HEK293 (cell line): ENCODE results near the gene MBNL2.

Experiments
- CTCF ChIA-PET: fragments of 350-600 bp; formaldehyde crosslinking; extraction: SDS; loops from one replicate; lab custom pipeline; 2021; ENCODE audit warnings: antibody characterized with exemption; lab: Yijun Ruan, JAX
- POLR2A ChIA-PET: fragments of 300-600 bp; formaldehyde crosslinking; extraction: SDS; loops from one replicate; lab custom pipeline; 2020; ENCODE audit warnings: antibody characterized with exemption, inconsistent platforms; lab: Yijun Ruan, JAX
- H3K27ac ChIP-seq: fragments of 200-500 bp; sonication (Bioruptor generic); 2 replicates; pipeline ENCODE4 v1.5.1; 2014; ENCODE audit warnings: low read depth, low read length, control low read depth, inconsistent platforms; ENCODE audit errors: extremely low read depth
- H3K36me3 ChIP-seq, 2 experiments: fragments of 200-500 bp in 1 of 2; sonication (Bioruptor generic) in 1 of 2; 1 replicate in 1 of 2; 2 replicates in 1 of 2; pipeline ENCODE4 v1.5.1; 2014 to 2017; ENCODE audit warnings: inconsistent platforms in 2 of 2, low read length in 2 of 2; ENCODE audit not compliant: control insufficient read depth in 2 of 2, insufficient read depth in 1 of 2
- H3K4me1 ChIP-seq: fragments of 200-500 bp; sonication (Bioruptor generic); 2 replicates; pipeline ENCODE4 v1.5.1; 2014; ENCODE audit warnings: mild to moderate bottlenecking, low read length, inconsistent platforms; ENCODE audit not compliant: control insufficient read depth, insufficient read depth
- H3K4me3 ChIP-seq: 2 replicates; pipeline ENCODE4 v1.5.1; 2011; ENCODE audit warnings: low read depth, mild to moderate bottlenecking, control low read depth, low read length, moderate library complexity
- H3K9me3 ChIP-seq: fragments of 200-500 bp; sonication (Bioruptor generic); 2 replicates; pipeline ENCODE4 v1.5.1; 2014; ENCODE audit warnings: low read depth, low read length, inconsistent platforms; ENCODE audit not compliant: control insufficient read depth, insufficient read depth
- OVOL3 ChIP-seq: fragments of 450-650 bp; formaldehyde crosslinking; IDR thresholded peaks from 2 replicates; pipeline ENCODE4 v1.5.1; 2016; ENCODE audit warnings: missing biosample characterization, missing genetic modification characterization
- SCRT1 ChIP-seq: fragments of 450-650 bp; formaldehyde crosslinking; IDR thresholded peaks from 2 replicates; pipeline ENCODE4 v1.5.1; 2016; ENCODE audit warnings: missing biosample characterization, missing genetic modification characterization, borderline replicate concordance
- SCRT2 ChIP-seq: fragments of 450-650 bp; formaldehyde crosslinking; IDR thresholded peaks from 2 replicates; pipeline ENCODE4 v1.5.1; 2016; ENCODE audit warnings: missing biosample characterization, missing genetic modification characterization
- SP2 ChIP-seq: fragments of 450-650 bp; formaldehyde crosslinking; IDR thresholded peaks from 2 replicates; pipeline ENCODE4 v1.5.1; 2016; ENCODE audit warnings: missing biosample characterization, missing genetic modification characterization
- ZBTB11 ChIP-seq: fragments of 450-650 bp; formaldehyde crosslinking; conservative IDR thresholded peaks from 2 replicates; pipeline ENCODE4 v1.5.1; 2016; ENCODE audit warnings: low read depth, missing biosample characterization, missing genetic modification characterization
- ZBTB21 ChIP-seq: fragments of 450-650 bp; formaldehyde crosslinking; IDR thresholded peaks from 2 replicates; pipeline ENCODE4 v1.5.1; 2017; ENCODE audit warnings: missing biosample characterization, missing genetic modification characterization
- ZFP3 ChIP-seq: fragments of 450-650 bp; formaldehyde crosslinking; IDR thresholded peaks from 2 replicates; pipeline ENCODE4 v1.5.1; 2016; ENCODE audit warnings: low read depth, missing biosample characterization, missing genetic modification characterization
- ZNF10 ChIP-seq: fragments of 450-650 bp; formaldehyde crosslinking; IDR thresholded peaks from 2 replicates; pipeline ENCODE4 v1.5.1; 2017; ENCODE audit warnings: missing biosample characterization, missing genetic modification characterization
- ZNF132 ChIP-seq: fragments of 450-650 bp; formaldehyde crosslinking; IDR thresholded peaks from 2 replicates; pipeline ENCODE4 v1.5.1; 2017; ENCODE audit warnings: missing biosample characterization, missing genetic modification characterization, borderline replicate concordance
- ZNF473 ChIP-seq: fragments of 450-650 bp; formaldehyde crosslinking; IDR thresholded peaks from 2 replicates; pipeline ENCODE4 v1.5.1; 2017; ENCODE audit warnings: missing biosample characterization, missing genetic modification characterization
- ZNF521 ChIP-seq: fragments of 450-650 bp; formaldehyde crosslinking; IDR thresholded peaks from 2 replicates; pipeline ENCODE4 v1.5.1; 2017; ENCODE audit warnings: missing biosample characterization, mild to moderate bottlenecking, missing genetic modification characterization
- ZNF610 ChIP-seq: fragments of 450-650 bp; formaldehyde crosslinking; IDR thresholded peaks from 2 replicates; pipeline ENCODE4 v1.5.1; 2016; ENCODE audit warnings: missing biosample characterization, missing genetic modification characterization, borderline replicate concordance
- ZNF76 ChIP-seq: fragments of 450-650 bp; formaldehyde crosslinking; IDR thresholded peaks from 2 replicates; pipeline ENCODE4; 2016; ENCODE audit warnings: low read depth, missing biosample characterization, missing genetic modification characterization, borderline replicate concordance
- ZNF768 ChIP-seq: fragments of 450-650 bp; formaldehyde crosslinking; IDR thresholded peaks from 2 replicates; pipeline ENCODE4 v1.5.1; 2018; ENCODE audit warnings: missing biosample characterization, mild to moderate bottlenecking, missing genetic modification characterization
- ZNF776 ChIP-seq: fragments of 450-650 bp; formaldehyde crosslinking; IDR thresholded peaks from 2 replicates; pipeline ENCODE4 v1.5.0; 2017; ENCODE audit warnings: missing biosample characterization, missing genetic modification characterization, borderline replicate concordance
- ZNF791 ChIP-seq: fragments of 450-650 bp; formaldehyde crosslinking; IDR thresholded peaks from 2 replicates; pipeline ENCODE4 v1.5.1; 2016; ENCODE audit warnings: missing biosample characterization, missing genetic modification characterization
- TF ChIP-seq, protein P1 (sequence below): fragments of 450-650 bp; formaldehyde crosslinking; IDR thresholded peaks from 2 replicates; pipeline ENCODE4; 2016; ENCODE audit warnings: missing biosample characterization, missing genetic modification characterization

MBNL2 gene

GRCh38 chr13:97364827-97365226, 142.7 kb downstream of the MBNL2 start:
- TF ChIP-seq ZNF610 (no peak), ZNF132 (no peak), ZNF521 (tag by site-specific recombination) (no peak), ZNF10 (tag by site-specific recombination) (no peak), OVOL3 (no peak)
- TF ChIP-seq, protein P1, sequence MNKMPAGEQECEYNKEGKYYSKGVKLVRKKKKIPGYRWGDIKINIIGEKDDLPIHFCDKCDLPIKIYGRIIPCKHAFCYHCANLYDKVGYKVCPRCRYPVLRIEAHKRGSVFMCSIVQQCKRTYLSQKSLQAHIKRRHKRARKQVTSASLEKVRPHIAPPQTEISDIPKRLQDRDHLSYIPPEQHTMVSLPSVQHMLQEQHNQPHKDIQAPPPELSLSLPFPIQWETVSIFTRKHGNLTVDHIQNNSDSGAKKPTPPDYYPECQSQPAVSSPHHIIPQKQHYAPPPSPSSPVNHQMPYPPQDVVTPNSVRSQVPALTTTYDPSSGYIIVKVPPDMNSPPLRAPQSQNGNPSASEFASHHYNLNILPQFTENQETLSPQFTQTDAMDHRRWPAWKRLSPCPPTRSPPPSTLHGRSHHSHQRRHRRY: no peak
- H3K9me3 ChIP-seq: no peaks in the 10 kb centered on the region
- H3K27ac ChIP-seq: no peak overlapping the region
- 0 out of 2 replicates have a peak, but pooled peaks cover 3% of the 10 kb centered on the region for H3K4me1 ChIP-seq
- CTCF ChIA-PET: interaction anchor here (1.0 kb wide), 1 partner anchor 336 kb away, joined by 3 read pairs; no protein-coding TSS in a partner anchor
- H3K4me3 ChIP-seq: no peak overlapping the region
- H3K36me3 ChIP-seq: peaks cover 0 to 3% of the 10 kb centered on the region in 2 experiments; a peak in 1 of 3 replicates
- POLR2A ChIA-PET: no interaction called here

DNA sequence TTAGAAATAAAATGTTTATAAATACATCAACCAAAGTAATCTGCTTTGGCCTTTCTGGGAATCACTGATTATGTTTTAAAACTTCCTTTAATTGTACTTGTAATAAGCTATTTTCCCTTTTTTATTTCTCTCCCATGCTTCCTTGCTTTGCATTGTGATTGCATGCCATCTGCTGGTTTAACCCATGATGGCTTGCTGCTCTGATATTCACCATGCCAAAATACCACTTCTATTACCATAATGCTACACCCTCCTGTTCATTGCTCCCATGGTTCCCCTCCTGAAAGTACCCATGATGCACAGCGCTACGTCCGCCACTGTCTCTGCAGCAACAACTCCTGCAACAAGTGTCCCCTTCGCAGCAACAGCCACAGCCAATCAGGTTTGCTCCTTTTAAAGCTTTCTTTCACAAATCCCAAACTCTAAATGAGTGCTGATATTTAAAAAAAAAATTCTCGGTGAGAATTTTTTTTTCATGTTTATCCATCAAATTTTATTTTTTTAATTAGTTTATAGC, 144.1 kb downstream of the MBNL2 start:
- Histone ChIP-seq H3K27ac (no peak overlapping the region), H3K4me3 (no peak overlapping the region), H3K36me3 (peaks cover 0 to 3% of the 10 kb centered on the region in 2 experiments; a peak in 1 of 3 replicates), H3K4me1 (0 out of 2 replicates have a peak, but pooled peaks cover 3% of the 10 kb centered on the region), H3K9me3 (no peaks in the 10 kb centered on the region)
- CTCF ChIA-PET: interaction anchor here (0.5 to 0.9 kb wide), 2 partner anchors 100 to 258 kb away, joined by 3 read pairs; no protein-coding TSS in a partner anchor
- POLR2A ChIA-PET: no interaction called here
- 0 out of 2 replicates have a peak, but pooled peaks have one; percentile 36 for TF ChIP-seq SCRT1
- TF ChIP-seq ZNF768 (tag by site-specific recombination): no peak
- peak; percentile 80 for TF ChIP-seq SCRT2 (tag by site-specific recombination)

DNA sequence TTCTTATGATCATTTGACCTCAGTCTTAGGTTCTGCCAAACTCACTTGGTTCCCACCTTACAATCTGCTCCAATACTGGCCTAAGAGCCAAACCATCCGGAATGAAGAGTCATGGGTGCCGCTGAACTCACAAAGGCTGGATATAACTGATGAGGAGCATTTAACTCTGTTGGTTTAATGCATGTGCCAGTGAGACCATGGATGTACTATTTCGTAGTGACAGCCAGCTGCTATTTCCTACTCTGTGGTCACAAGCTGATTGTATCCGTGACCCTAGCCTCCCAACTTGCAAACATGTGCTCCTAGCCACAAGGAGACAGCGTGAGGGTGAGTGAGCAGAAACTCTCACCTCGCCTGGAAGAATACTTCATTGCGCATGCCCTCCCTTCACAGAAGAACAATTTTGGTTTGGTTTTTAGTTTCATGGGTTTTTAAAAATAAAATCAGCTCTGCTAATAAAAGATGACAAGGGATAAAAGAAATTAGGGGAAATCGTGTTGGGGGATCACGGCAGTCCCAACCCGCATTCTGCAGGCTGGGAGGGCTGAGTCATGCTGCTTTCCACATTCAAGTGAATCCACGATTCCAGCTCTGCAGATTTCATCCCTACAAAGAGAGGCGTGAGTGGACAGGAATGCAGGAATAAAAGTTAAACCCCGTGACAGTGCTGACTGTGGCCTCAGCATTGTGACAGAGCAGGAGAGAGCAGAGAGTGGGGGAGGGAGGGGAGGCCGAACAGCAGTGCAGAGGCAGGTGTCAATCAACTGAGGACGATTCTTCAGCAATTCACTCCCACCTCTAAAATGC, 145.1 kb downstream of the MBNL2 start:
- CTCF ChIA-PET: interaction anchor here (0.6 kb wide), 2 partner anchors 137 to 218 kb away, joined by 4 read pairs; no protein-coding TSS in a partner anchor
- Histone ChIP-seq H3K36me3 (peaks cover 0 to 3% of the 10 kb centered on the region in 2 experiments; a peak in 1 of 3 replicates), H3K4me3 (no peak overlapping the region), H3K4me1 (0 out of 2 replicates have a peak, but pooled peaks cover 3% of the 10 kb centered on the region), H3K27ac (no peak overlapping the region), H3K9me3 (no peaks in the 10 kb centered on the region)
- no peak for TF ChIP-seq ZNF473 (tag by site-specific recombination)
- TF ChIP-seq ZNF76 (tag by site-specific recombination): no peak
- TF ChIP-seq ZNF776 (tag by site-specific recombination): no peak
- no peak for TF ChIP-seq ZFP3 (tag by site-specific recombination)
- TF ChIP-seq SP2 (tag by site-specific recombination): no peak
- no peak for TF ChIP-seq ZBTB11 (tag by site-specific recombination)
- no peak for TF ChIP-seq ZBTB21
- no peak for TF ChIP-seq ZNF791
- POLR2A ChIA-PET: no interaction called here
